HepG2 (cell line): ENCODE measurements around the gene TUBA8.

Source experiments
- DPF2 ChIP-seq: sonication (generic); formaldehyde crosslinking; IDR thresholded peaks from 2 replicates; pipeline ENCODE4 v1.4.0; 2020; ENCODE audit warnings: mild to moderate bottlenecking, low read depth, missing genetic modification reagents, borderline replicate concordance
- MAZ ChIP-seq, 2 experiments: sonication (generic) in 1 of 2; formaldehyde crosslinking in 1 of 2; IDR thresholded peaks; 2 replicates each; pipeline versions ENCODE4 v1.5.0 to v1.6.1; 2012 to 2020; ENCODE audit warnings: low read depth in 2 of 2, mild to moderate bottlenecking in 2 of 2, borderline replicate concordance in 1 of 2, improper control_type of control experiment in 1 of 2, low read length in 1 of 2, missing genetic modification reagents in 1 of 2, moderate library complexity in 1 of 2
- PHF8 ChIP-seq: sonication (generic); formaldehyde crosslinking; IDR thresholded peaks from 2 replicates; pipeline ENCODE4 v1.5.0; 2020; ENCODE audit warnings: missing genetic modification reagents
- U2AF2 ChIP-seq: fragments of 200-400 bp; formaldehyde crosslinking; IDR thresholded peaks from 2 replicates; pipeline ENCODE4 v1.6.1; 2017; ENCODE audit warnings: low read depth, mild to moderate bottlenecking, low read length

DNA sequence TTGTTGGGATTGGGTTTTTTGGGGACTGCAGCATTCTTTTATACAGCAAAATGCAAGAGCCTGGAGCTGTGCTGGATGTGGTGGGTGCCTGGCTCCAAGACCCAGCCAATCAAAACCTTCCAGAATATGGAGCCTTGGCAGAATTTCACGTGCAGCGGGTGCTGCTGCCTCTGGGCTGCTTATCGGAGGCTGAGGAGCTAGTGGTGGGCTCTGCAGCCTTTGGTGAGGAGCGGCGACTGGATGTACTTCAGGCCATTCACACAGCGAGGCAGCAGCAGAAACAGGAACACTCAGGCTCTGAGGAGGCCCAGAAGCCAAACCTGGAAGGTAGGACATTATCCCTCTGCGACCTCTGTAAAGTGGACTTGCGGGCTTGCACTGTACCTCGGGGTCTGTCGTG lies 27.2 kb upstream of the TUBA8 start:
- no peak for TF ChIP-seq PHF8 (CRISPR knock-in tag)
- no peak for TF ChIP-seq U2AF2
- no peak for TF ChIP-seq MAZ (IDR thresholded peaks at IDR 0.05; ENCODE audit: borderline replicate concordance, low read depth, low read length)
- no peak for TF ChIP-seq MAZ (CRISPR knock-in tag; IDR thresholded peaks at IDR 0.05; ENCODE audit: low read depth)
- no peak for TF ChIP-seq DPF2 (CRISPR knock-in tag)
